ENCODE measurements around the gene ARID2.

Gene ARID2

DNA sequence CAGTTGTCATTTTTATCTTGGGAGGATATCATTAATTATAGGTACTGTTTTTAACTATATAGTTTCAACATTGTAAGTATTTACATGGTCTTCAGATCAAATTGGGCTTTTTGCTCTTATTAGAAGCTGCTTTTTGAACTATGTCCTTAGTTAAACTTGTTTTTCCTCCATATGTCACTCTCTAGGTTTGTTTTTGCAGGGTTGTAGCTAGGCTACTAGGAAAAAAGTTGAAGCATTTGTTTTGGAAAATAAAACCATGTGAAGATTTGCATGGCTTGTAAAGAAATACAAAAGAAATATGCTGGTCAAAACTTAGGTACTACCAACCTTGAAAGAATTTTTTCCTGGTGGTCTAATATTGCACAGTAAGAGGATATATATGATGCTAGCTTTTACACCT, 3.4 kb downstream of the ARID2 start:
- TF ChIP-seq ZFX (IDR thresholded peaks at IDR 0.05; ENCODE audit: borderline replicate concordance), result no peak
- TF ChIP-seq, protein P1, sequence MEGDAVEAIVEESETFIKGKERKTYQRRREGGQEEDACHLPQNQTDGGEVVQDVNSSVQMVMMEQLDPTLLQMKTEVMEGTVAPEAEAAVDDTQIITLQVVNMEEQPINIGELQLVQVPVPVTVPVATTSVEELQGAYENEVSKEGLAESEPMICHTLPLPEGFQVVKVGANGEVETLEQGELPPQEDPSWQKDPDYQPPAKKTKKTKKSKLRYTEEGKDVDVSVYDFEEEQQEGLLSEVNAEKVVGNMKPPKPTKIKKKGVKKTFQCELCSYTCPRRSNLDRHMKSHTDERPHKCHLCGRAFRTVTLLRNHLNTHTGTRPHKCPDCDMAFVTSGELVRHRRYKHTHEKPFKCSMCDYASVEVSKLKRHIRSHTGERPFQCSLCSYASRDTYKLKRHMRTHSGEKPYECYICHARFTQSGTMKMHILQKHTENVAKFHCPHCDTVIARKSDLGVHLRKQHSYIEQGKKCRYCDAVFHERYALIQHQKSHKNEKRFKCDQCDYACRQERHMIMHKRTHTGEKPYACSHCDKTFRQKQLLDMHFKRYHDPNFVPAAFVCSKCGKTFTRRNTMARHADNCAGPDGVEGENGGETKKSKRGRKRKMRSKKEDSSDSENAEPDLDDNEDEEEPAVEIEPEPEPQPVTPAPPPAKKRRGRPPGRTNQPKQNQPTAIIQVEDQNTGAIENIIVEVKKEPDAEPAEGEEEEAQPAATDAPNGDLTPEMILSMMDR (IDR thresholded peaks at IDR 0.05), result no peak

GRCh38 chr12:45737638-45738037, 8.1 kb downstream of the ARID2 start:
- H3K27ac ChIP-seq, result no peak overlapping the region
- no peak for TF ChIP-seq ZFX (IDR thresholded peaks at IDR 0.05; ENCODE audit: borderline replicate concordance)
- TF ChIP-seq, protein P1 (IDR thresholded peaks at IDR 0.05), result no peak

More for the DNA sequence above, 3.4 kb downstream of the ARID2 start:
- H3K27ac ChIP-seq, result peak overlapping the region; percentile 99

- H3K27ac ChIP-seq, result peak overlapping the region; percentile 41
- no peak for TF ChIP-seq ZFX (IDR thresholded peaks at IDR 0.05; ENCODE audit: borderline replicate concordance)
- TF ChIP-seq, protein P1 (IDR thresholded peaks at IDR 0.05), result no peak
These were observed 13.1 kb downstream of the ARID2 start for GRCh38 chr12:45742590-45742989.

- no peak for TF ChIP-seq ZFX (IDR thresholded peaks at IDR 0.05; ENCODE audit: borderline replicate concordance)
- TF ChIP-seq, protein P1 (IDR thresholded peaks at IDR 0.05), result no peak
- H3K27ac ChIP-seq, result peak overlapping the region; percentile 41
These were observed 13.7 kb downstream of the ARID2 start for GRCh38 chr12:45743247-45743646.

- no peak overlapping the region for H3K27ac ChIP-seq
- TF ChIP-seq ZFX (IDR thresholded peaks at IDR 0.05; ENCODE audit: borderline replicate concordance), result no peak
- TF ChIP-seq, protein P1 (IDR thresholded peaks at IDR 0.05), result peak; percentile 72
These were observed 16.4 kb downstream of the ARID2 start for GRCh38 chr12:45745861-45746277.

DNA sequence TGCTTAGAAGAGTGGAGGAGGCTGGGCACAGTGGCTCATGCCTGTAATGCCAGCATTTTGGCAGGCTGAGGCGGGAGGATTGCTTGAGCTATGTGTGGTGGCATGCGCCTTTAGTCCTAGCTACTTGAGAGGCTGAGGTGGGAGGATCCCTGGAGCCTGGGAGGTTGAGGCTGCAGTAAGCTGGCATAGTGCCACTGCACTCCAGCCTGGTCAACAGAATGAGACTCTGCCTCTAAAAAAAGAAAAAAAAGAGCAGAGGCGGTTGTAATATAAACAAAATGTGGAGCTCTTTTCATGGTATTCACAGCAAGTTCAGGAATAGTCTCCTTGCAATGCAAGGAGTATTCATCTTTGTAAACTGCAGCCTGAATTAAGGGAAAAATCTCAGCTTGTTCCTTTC, 27.2 kb downstream of the ARID2 start:
- no peak overlapping the region for H3K27ac ChIP-seq
- TF ChIP-seq, protein P1 (IDR thresholded peaks at IDR 0.05), result no peak
- no peak for TF ChIP-seq ZFX (IDR thresholded peaks at IDR 0.05; ENCODE audit: borderline replicate concordance)

GRCh38 chr12:45757172-45757571, 27.7 kb downstream of the ARID2 start:
- no peak overlapping the region for H3K27ac ChIP-seq
- TF ChIP-seq ZFX (IDR thresholded peaks at IDR 0.05; ENCODE audit: borderline replicate concordance), result no peak
- TF ChIP-seq, protein P1 (IDR thresholded peaks at IDR 0.05), result no peak

All from 22Rv1 (cell line).